ENCODE results near the gene TGFB1.

DNA sequence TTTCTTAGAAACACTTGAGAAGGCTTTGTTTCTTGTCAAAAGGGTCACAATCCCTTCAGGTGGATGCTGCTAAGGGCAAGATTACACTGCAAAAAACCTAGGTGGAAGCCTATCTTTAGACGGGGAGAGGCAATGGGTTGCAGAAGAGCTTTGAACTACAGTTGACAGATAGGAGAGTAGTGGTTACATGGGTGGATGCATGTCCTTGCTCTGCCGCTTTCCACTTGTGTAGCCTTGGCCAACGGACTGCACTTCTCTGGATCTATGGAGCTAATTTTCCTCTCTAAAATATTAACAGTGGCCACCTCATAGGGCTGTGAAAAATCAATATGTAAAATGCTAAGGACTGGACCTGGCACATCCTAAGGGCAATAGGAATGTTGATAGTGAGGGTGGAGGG, 44.9 kb upstream of the TGFB1 start:
- no peak for TF ChIP-seq CTCF (IDR thresholded peaks at IDR 0.05)
- no peak for TF ChIP-seq SIN3A (IDR thresholded peaks at IDR 0.05; ENCODE audit: borderline replicate concordance, low read depth, low read length)
- TF ChIP-seq RFX5 (IDR thresholded peaks at IDR 0.05; ENCODE audit: low read length), result no peak
- TF ChIP-seq USF1 (IDR thresholded peaks at IDR 0.05; ENCODE audit: borderline replicate concordance, low read depth), result no peak
- TF ChIP-seq POLR2AphosphoS5 (IDR thresholded peaks at IDR 0.05; ENCODE audit: low read depth, low read length), result no peak
- TF ChIP-seq FOXM1 (IDR thresholded peaks at IDR 0.05; ENCODE audit: low read depth), result no peak
- TF ChIP-seq EZH2phosphoT487 (IDR thresholded peaks at IDR 0.05; ENCODE audit: borderline replicate concordance, low read depth), result no peak
- no peak for TF ChIP-seq GABPA (IDR thresholded peaks at IDR 0.05; ENCODE audit: low read depth)

Measured in SK-N-SH (cell line).